DND-41 (cell line): Measurements from ENCODE around the gene CCT2.

ENCODE experiments used
- ATAC-seq: fragments of 200-7000 bp; cut with Tn5 transposase; 3 replicates; pipeline ENCODE4 v1.9.1; 2021; ENCODE audit warnings: low read depth; ENCODE audit not compliant: insufficient read depth
- DNase-seq: peaks from one replicate; pipeline ENCODE4 v3.0.0-alpha.2; 2020
- H2AFZ ChIP-seq: 2 replicates; pipeline ENCODE4 v1.6.0; 2012; ENCODE audit warnings: low read depth, low read length
- H3K27ac ChIP-seq: 2 replicates; pipeline ENCODE4 v1.5.1; 2012; ENCODE audit warnings: low read length, inconsistent platforms
- H3K27me3 ChIP-seq: fragments of 200-600 bp; sonication (generic); 2 replicates; pipeline ENCODE4 v1.6.0; 2012; ENCODE audit warnings: low read length, mild to moderate bottlenecking, inconsistent platforms; ENCODE audit not compliant: insufficient read depth, poor library complexity
- H3K36me3 ChIP-seq: 2 replicates; pipeline ENCODE4 v1.5.1; 2012; ENCODE audit warnings: low read length, inconsistent platforms; ENCODE audit not compliant: insufficient read depth
- H3K4me1 ChIP-seq: 2 replicates; pipeline ENCODE4 v1.5.1; 2012; ENCODE audit warnings: mild to moderate bottlenecking, low read length; ENCODE audit not compliant: insufficient read depth
- H3K4me2 ChIP-seq: 2 replicates; pipeline ENCODE4 v1.6.0; 2012; ENCODE audit warnings: mild to moderate bottlenecking, moderate library complexity, low read length, inconsistent platforms; ENCODE audit not compliant: insufficient read depth
- H3K4me3 ChIP-seq, 2 experiments: fragments of 200-600 bp in 1 of 2; shearing (Covaris generic) in 1 of 2; 2 replicates each; pipeline ENCODE4 v1.5.1; 2012 to 2016; ENCODE audit warnings: inconsistent platforms in 2 of 2, low read length in 2 of 2, mild to moderate bottlenecking in 2 of 2, low read depth in 1 of 2, moderate library complexity in 1 of 2
- H3K79me2 ChIP-seq: 2 replicates; pipeline ENCODE4 v1.6.0; 2012; ENCODE audit warnings: low read length, inconsistent platforms; ENCODE audit not compliant: insufficient read depth
- H3K9ac ChIP-seq: 2 replicates; pipeline ENCODE4 v1.6.0; 2012; ENCODE audit warnings: low read depth, mild to moderate bottlenecking, inconsistent platforms, low read length, moderate library complexity
- H3K9me3 ChIP-seq: 2 replicates; pipeline ENCODE4 v1.5.1; 2012; ENCODE audit warnings: low read length, moderate library complexity, mild to moderate bottlenecking, inconsistent platforms; ENCODE audit not compliant: insufficient read depth, severe bottlenecking
- H4K20me1 ChIP-seq: 2 replicates; pipeline ENCODE4 v1.6.0; 2012; ENCODE audit warnings: low read length; ENCODE audit not compliant: insufficient read depth
- CTCF ChIP-seq: IDR thresholded peaks from 2 replicates; pipeline ENCODE4 v1.5.1; 2012; ENCODE audit warnings: borderline replicate concordance, low read length, moderate library complexity, mild to moderate bottlenecking; ENCODE audit not compliant: poor library complexity, severe bottlenecking; ENCODE audit errors: extremely low read depth
- EZH2 ChIP-seq: IDR thresholded peaks from 3 replicates; pipeline ENCODE4 v1.6.1; 2012; ENCODE audit warnings: borderline replicate concordance, low read depth, mild to moderate bottlenecking, moderate library complexity, low read length, inconsistent platforms; ENCODE audit not compliant: severe bottlenecking

The CCT2 gene

GRCh38 chr12:69598174-69598753, 13.0 kb downstream of the CCT2 start:
- Histone ChIP-seq H3K9ac (no peak overlapping the region), H3K36me3 (peaks cover 98% of the 10 kb centered on the region), H3K4me3 (no peak overlapping the region)

GRCh38 chr12:69600804-69601203, 15.5 kb downstream of the CCT2 start:
- H3K79me2 ChIP-seq, result peaks cover 2% of the 10 kb centered on the region; the same call in 1 of the 2 replicates
- peaks cover 76% of the 10 kb centered on the region for H3K36me3 ChIP-seq
- H3K4me3 ChIP-seq, result no peak overlapping the region
- peaks cover 18% of the 10 kb centered on the region; the same call in 1 of the 2 replicates for H4K20me1 ChIP-seq
- no peak for DNase-seq
- H3K27me3 ChIP-seq, result no peaks in the 10 kb centered on the region
- no peaks in the 10 kb centered on the region for H3K9me3 ChIP-seq
- no peak overlapping the region for H3K9ac ChIP-seq
- TF ChIP-seq EZH2, result no peak
- TF ChIP-seq CTCF, result no peak
- ATAC-seq, result no peak
- H2AFZ ChIP-seq, result no peak overlapping the region
- H3K4me2 ChIP-seq, result no peak overlapping the region
- no peaks in the 10 kb centered on the region for H3K4me1 ChIP-seq
- no peak overlapping the region for H3K27ac ChIP-seq

More at GRCh38 chr12:69598174-69598753, 13.0 kb downstream of the CCT2 start:
- DNase-seq (no peak), ATAC-seq (no peak)
- H4K20me1 ChIP-seq, result peaks cover 24% of the 10 kb centered on the region; the same call in 1 of the 2 replicates
- H3K4me2 ChIP-seq, result no peak overlapping the region
- H3K9me3 ChIP-seq, result no peaks in the 10 kb centered on the region
- H3K4me1 ChIP-seq, result no peaks in the 10 kb centered on the region
- H3K79me2 ChIP-seq, result peaks cover 13% of the 10 kb centered on the region; the same call in 1 of the 2 replicates
- no peak overlapping the region for H3K27ac ChIP-seq
- no peaks in the 10 kb centered on the region for H3K27me3 ChIP-seq
- no peak for TF ChIP-seq EZH2
- TF ChIP-seq CTCF, result no peak
- H2AFZ ChIP-seq, result no peak overlapping the region

DNA sequence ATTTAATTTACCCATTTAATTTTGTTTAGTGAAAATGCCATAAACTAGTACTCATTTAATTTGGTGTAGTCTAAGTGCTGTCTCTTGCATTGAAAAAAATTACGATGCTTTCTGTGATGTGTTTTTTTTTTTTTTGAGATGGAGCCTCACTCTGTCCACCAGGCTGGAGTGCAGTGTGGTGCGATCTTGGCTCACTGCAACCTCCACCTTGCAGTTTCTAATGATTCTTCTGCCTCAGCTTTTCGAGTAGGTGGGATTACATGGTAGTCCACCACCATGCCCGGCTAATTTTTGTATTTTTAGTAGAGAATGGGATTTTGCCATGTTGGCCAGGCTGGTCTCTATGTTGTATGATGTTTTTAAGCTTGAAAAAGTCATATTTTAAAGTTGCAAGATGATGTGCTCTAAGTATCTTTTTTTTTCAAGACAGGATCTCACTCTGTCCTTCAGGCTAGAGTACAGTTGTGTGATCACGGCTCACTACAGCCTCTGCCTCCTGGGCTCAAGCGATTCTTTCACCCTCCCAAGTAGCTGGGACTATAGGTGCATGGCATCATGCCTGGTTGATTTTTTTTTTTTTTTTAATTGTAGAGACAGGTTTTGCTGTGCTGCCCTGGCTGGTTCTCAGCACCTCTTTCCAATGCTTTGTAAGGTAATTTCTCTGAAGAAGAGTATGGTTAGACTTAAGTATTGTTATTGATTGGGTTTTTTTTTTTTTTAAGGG, 16.9 kb downstream of the CCT2 start:
- DNase-seq (no peak), ATAC-seq (peak; percentile 6; the same call in 1 of the 3 replicates)
- Histone ChIP-seq H3K79me2 (no peaks in the 10 kb centered on the region), H3K4me3 (no peak overlapping the region), H3K9ac (no peak overlapping the region), H3K4me2 (no peak overlapping the region), H3K27ac (no peak overlapping the region), H3K36me3 (peaks cover 63% of the 10 kb centered on the region), H3K4me1 (no peaks in the 10 kb centered on the region), H3K27me3 (no peaks in the 10 kb centered on the region), H4K20me1 (peaks cover 13% of the 10 kb centered on the region; the same call in 1 of the 2 replicates), H2AFZ (no peak overlapping the region), H3K9me3 (no peaks in the 10 kb centered on the region)
- no peak for TF ChIP-seq CTCF
- TF ChIP-seq EZH2, result no peak
